ENCODE results near the gene PVALEF. TPM values are rescaled to one million over a fixed set of nuclear protein-coding genes. Genes with fewer than 3 reads are reported as not detected.

PVALEF gene
- total and polyA plus RNA-seq, 2 of the 13 experiments (the other 11 are each of a cell fraction or from before 2014, with no cell fraction given) = 0.18 TPM

GRCh38 chr17:81131486-81132196, 33.7 kb upstream of the PVALEF start (continued):
- TF ChIP-seq ZNF710 (CRISPR knock-in tag; IDR thresholded peaks at IDR 0.05; ENCODE audit: borderline replicate concordance) = no peak
- TF ChIP-seq ZNF180 (CRISPR knock-in tag; IDR thresholded peaks at IDR 0.05; ENCODE audit: borderline replicate concordance, low read depth) = no peak
- TF ChIP-seq ZBTB20 (CRISPR knock-in tag; IDR thresholded peaks at IDR 0.05; ENCODE audit: borderline replicate concordance, low read depth) = no peak
- no peak for TF ChIP-seq ZBTB39 (CRISPR knock-in tag; IDR thresholded peaks at IDR 0.05)
- no peak for TF ChIP-seq SOX6 (IDR thresholded peaks at IDR 0.05)
- TF ChIP-seq SOX6 (CRISPR knock-in tag; IDR thresholded peaks at IDR 0.05) = no peak
- no peak for TF ChIP-seq ZNF737 (CRISPR knock-in tag; IDR thresholded peaks at IDR 0.05; ENCODE audit: borderline replicate concordance)
- peak; percentile 45 for TF ChIP-seq TEAD3 (CRISPR knock-in tag; optimal IDR thresholded peaks at IDR 0.05; ENCODE audit: borderline replicate concordance)
- no peak for TF ChIP-seq ZNF629 (CRISPR knock-in tag; conservative IDR thresholded peaks at IDR 0.05)
- TF ChIP-seq DMAP1 (CRISPR knock-in tag; IDR thresholded peaks at IDR 0.05) = peak; percentile 38; the same call in 1 of the 2 replicates
- peak; percentile 56; the same call in 1 of the 2 replicates for TF ChIP-seq PATZ1 (CRISPR knock-in tag; IDR thresholded peaks at IDR 0.05)
- TF ChIP-seq ZFP90 (CRISPR knock-in tag; IDR thresholded peaks at IDR 0.05; ENCODE audit: borderline replicate concordance) = 0 out of 2 replicates have a peak, but pooled peaks have one; percentile 16
- no peak for TF ChIP-seq ZNF766 (CRISPR knock-in tag; IDR thresholded peaks at IDR 0.05; ENCODE audit: borderline replicate concordance)
- TF ChIP-seq HCFC1 (IDR thresholded peaks at IDR 0.05; ENCODE audit: low read depth, low read length) = no peak
- no peak for TF ChIP-seq MEIS2 (CRISPR knock-in tag; IDR thresholded peaks at IDR 0.05)
- TF ChIP-seq ZNF564 (CRISPR knock-in tag; IDR thresholded peaks at IDR 0.05) = no peak
- TF ChIP-seq TMF1 (CRISPR knock-in tag; IDR thresholded peaks at IDR 0.05; ENCODE audit: low read depth) = 0 out of 2 replicates have a peak, but pooled peaks have one; percentile 20
